CD4-positive, alpha-beta T cell (primary cell): ENCODE data around the gene GABARAPL1. TPM values are rescaled to one million over a fixed set of nuclear protein-coding genes. Genes with fewer than 3 reads are reported as not detected.
A peak's percentile ranks its signal among the peaks of the same experiment; 100 is the strongest.

ENCODE experiments used
- ATAC-seq: fragments of 200-7000 bp; cut with Tn5 transposase; one replicate; pipeline ENCODE4 v1.10.0; 2022; ENCODE audit warnings: mild to moderate bottlenecking; ENCODE audit not compliant: poor library complexity
- CTCF ChIA-PET: fragments of 350-600 bp; sonication (Branson Sonifier 250); formaldehyde crosslinking; loops from one replicate; lab custom pipeline; 2021; ENCODE audit warnings: antibody characterized with exemption, inconsistent platforms; lab: Charles Lee
- POLR2A ChIA-PET: fragments of 350-600 bp; sonication (Branson Sonifier 250); formaldehyde crosslinking; loops from one replicate; lab custom pipeline; 2021; ENCODE audit warnings: antibody characterized with exemption, inconsistent platforms; lab: Charles Lee
- DNase-seq, 14 experiments: peaks; one replicate each; pipeline ENCODE4 v3.0.0-alpha.2; 2013 to 2020; ENCODE audit warnings: mixed read lengths in 2 of 14
- H3K27ac ChIP-seq, 2 donors: one replicate each; pipeline versions ENCODE4 v1.5.1 to v1.7.0; 2013; ENCODE audit warnings: low read length in 2 of 2, low read depth in 1 of 2, mild to moderate bottlenecking in 1 of 2
- H3K27me3 ChIP-seq, 2 experiments: 1 replicate in 1 of 2; 2 replicates in 1 of 2; pipeline versions ENCODE4 v1.6.1 to v1.7.0; 2013; ENCODE audit warnings: low read length in 2 of 2, control low read depth in 1 of 2, mild to moderate bottlenecking in 1 of 2, moderate library complexity in 1 of 2; ENCODE audit not compliant: insufficient read depth in 2 of 2, control insufficient read depth in 1 of 2
- H3K36me3 ChIP-seq: one replicate; pipeline ENCODE4 v1.6.1; 2013; ENCODE audit warnings: low read length, control low read depth; ENCODE audit not compliant: insufficient read depth
- H3K4me1 ChIP-seq: one replicate; pipeline ENCODE4 v1.6.1; 2013; ENCODE audit warnings: low read length, control low read depth; ENCODE audit not compliant: insufficient read depth
- H3K4me3 ChIP-seq: one replicate; pipeline ENCODE4 v1.5.1; 2013; ENCODE audit warnings: mild to moderate bottlenecking, low read length, moderate library complexity
- H3K9me3 ChIP-seq, 2 experiments: 1 replicate in 1 of 2; 2 replicates in 1 of 2; pipeline versions ENCODE4 v1.6.1 to v1.7.0; 2013; ENCODE audit warnings: low read length in 2 of 2, mild to moderate bottlenecking in 2 of 2, control low read depth in 1 of 2, moderate library complexity in 1 of 2; ENCODE audit not compliant: control insufficient read depth in 1 of 2, insufficient read depth in 1 of 2
- H3K27ac Mint-ChIP-seq: one replicate; pipeline ENCODE4 v1.8.0; 2020; ENCODE audit warnings: mixed read lengths
- H3K27me3 Mint-ChIP-seq: one replicate; pipeline ENCODE4 v1.8.0; 2021; ENCODE audit warnings: mixed read lengths
- H3K36me3 Mint-ChIP-seq: one replicate; pipeline ENCODE4 v1.8.0; 2021; ENCODE audit warnings: low read depth, mixed read lengths
- H3K4me1 Mint-ChIP-seq: one replicate; pipeline ENCODE4 v1.8.0; 2021; ENCODE audit warnings: low read depth, mixed read lengths
- H3K4me3 Mint-ChIP-seq: one replicate; pipeline ENCODE4 v1.8.0; 2020; ENCODE audit warnings: mild to moderate bottlenecking, mixed read lengths
- H3K9me3 Mint-ChIP-seq: one replicate; pipeline ENCODE4 v1.8.0; 2020; ENCODE audit warnings: mixed read lengths
- intact Hi-C, 2 experiments: fragments of 100-400 bp; cut with DNase I in 1 of 2; cut with micrococcal nuclease in 1 of 2; formaldehyde crosslinking; loops; one replicate each; pipeline versions ENCODE4 v1.15.1 to v1.9.0; 2023 to 2025; cut with DNase I, micrococcal nuclease
- total RNA-seq, 174 experiments: library from RNA in 2 of 174; stranded (reverse) in 2 of 174; gene quantifications; one replicate each; pipeline ENCODE4 v1.2.3 and lab custom pipeline; 2021 to 2026
- TF ChIP-seq, protein P1 (sequence below): fragments of 200-600 bp; IDR thresholded peaks from one replicate; pipeline ENCODE4 v1.8.0; 2022; ENCODE audit warnings: antibody characterized with exemption, mild to moderate bottlenecking

Gene GABARAPL1
- total RNA-seq, 2 experiments from 2014 or later, result 267 to 276 TPM

DNA sequence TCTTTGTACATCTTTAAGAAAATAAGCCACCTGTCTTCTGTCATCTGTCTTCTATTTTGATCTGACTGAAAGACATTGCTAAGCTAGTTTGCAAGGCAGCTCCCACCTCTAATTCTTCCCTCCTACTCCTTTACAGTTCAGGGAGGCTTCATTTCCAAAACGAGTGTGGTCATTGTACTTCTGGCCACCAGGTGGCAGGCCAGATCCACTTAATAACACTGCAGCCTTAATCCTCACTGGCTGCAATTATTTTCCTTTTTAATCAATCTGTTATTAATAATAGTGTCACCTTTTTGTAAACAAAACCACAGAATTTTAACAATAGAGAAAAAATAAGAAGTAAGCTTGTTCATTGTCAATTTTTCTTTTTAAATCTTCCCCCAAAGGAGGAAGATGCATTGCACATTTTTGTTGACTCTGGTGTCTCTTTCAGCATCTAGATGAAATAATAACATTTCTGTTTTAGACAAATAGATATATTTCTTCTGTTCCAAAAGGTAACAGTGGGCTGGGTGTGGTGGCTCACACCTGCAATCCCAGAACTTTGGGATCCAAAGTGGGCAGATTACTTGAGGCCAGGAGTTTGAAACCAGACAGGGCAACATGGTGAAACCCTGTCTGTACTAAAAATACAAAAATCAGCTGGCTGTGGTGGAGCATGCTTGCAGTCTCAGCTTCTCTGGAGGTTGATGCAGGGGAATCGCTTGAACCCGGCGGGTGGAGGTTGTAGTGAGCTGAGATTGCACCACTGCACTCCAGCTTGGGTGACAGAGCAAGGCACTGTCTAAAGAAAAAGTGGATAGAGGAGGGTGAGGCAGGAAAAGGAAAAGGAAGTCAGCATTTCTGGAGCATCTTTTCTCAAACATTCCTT, 23.3 kb downstream of the GABARAPL1 start:
- intact Hi-C loops, result loop anchor here (1.0 to 5.0 kb wide), 8 partner anchors 96 to 1251 kb away; partner anchors contain the start of gene STYK1 (in 2 of the 2)
- no peak overlapping the region for H3K4me3 ChIP-seq
- no peaks in the 10 kb centered on the region for H3K27me3 ChIP-seq
- Mint-ChIP-seq H3K27ac (no peak overlapping the region), H3K36me3 (no peaks in the 10 kb centered on the region), H3K4me1 (no peaks in the 10 kb centered on the region), H3K27me3 (no peaks in the 10 kb centered on the region), H3K4me3 (no peak overlapping the region), H3K9me3 (peaks cover 2% of the 10 kb centered on the region)
- no peaks in the 10 kb centered on the region for H3K4me1 ChIP-seq
- CTCF ChIA-PET, result interaction anchor here (1.2 to 3.6 kb wide), 7 partner anchors 9 to 1251 kb away, joined by 3 to 13 read pairs (median 3); partner anchors contain the start of genes GABARAPL1 and SMIM10L1
- peak; percentile 77 for ATAC-seq
- POLR2A ChIA-PET, result interaction anchor here (1.2 to 1.3 kb wide), 2 partner anchors 129 to 326 kb away, joined by 3 read pairs; no protein-coding TSS in a partner anchor
- peaks cover 0 to 8% of the 10 kb centered on the region in 2 experiments for H3K9me3 ChIP-seq
- TF ChIP-seq, protein P1, sequence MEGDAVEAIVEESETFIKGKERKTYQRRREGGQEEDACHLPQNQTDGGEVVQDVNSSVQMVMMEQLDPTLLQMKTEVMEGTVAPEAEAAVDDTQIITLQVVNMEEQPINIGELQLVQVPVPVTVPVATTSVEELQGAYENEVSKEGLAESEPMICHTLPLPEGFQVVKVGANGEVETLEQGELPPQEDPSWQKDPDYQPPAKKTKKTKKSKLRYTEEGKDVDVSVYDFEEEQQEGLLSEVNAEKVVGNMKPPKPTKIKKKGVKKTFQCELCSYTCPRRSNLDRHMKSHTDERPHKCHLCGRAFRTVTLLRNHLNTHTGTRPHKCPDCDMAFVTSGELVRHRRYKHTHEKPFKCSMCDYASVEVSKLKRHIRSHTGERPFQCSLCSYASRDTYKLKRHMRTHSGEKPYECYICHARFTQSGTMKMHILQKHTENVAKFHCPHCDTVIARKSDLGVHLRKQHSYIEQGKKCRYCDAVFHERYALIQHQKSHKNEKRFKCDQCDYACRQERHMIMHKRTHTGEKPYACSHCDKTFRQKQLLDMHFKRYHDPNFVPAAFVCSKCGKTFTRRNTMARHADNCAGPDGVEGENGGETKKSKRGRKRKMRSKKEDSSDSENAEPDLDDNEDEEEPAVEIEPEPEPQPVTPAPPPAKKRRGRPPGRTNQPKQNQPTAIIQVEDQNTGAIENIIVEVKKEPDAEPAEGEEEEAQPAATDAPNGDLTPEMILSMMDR, result peak; percentile 92
- no peaks in the 10 kb centered on the region for H3K36me3 ChIP-seq
- H3K27ac ChIP-seq, result no peak overlapping the region
- DNase-seq, result peak in 13 of 14 experiments; percentile 7 to 77 (median 33)

- TF ChIP-seq, protein P1, result no peak
- Histone ChIP-seq H3K27me3 (no peaks in the 10 kb centered on the region), H3K36me3 (no peaks in the 10 kb centered on the region), H3K27ac (no peak overlapping the region), H3K4me1 (no peaks in the 10 kb centered on the region), H3K4me3 (no peak overlapping the region), H3K9me3 (peaks cover 0 to 8% of the 10 kb centered on the region in 2 experiments)
- CTCF ChIA-PET, result interaction anchor here (3.6 kb wide), 1 partner anchor 326 kb away, joined by 13 read pairs; no protein-coding TSS in a partner anchor
- Mint-ChIP-seq H3K9me3 (peaks cover 2% of the 10 kb centered on the region), H3K36me3 (no peaks in the 10 kb centered on the region), H3K27me3 (no peaks in the 10 kb centered on the region), H3K27ac (no peak overlapping the region), H3K4me3 (no peak overlapping the region), H3K4me1 (no peaks in the 10 kb centered on the region)
- intact Hi-C loops, result loop anchor here (2.0 to 5.0 kb wide), 4 partner anchors 96 to 1251 kb away; partner anchors contain the start of gene STYK1 (in 1 of the 2)
- no peak for DNase-seq
- ATAC-seq, result no peak
- POLR2A ChIA-PET, result interaction anchor here (0.9 to 1.3 kb wide), 3 partner anchors 128 to 326 kb away, joined by 3 read pairs; no protein-coding TSS in a partner anchor
Measured at GRCh38 chr12:10236720-10237119, 24.0 kb downstream of the GABARAPL1 start.

GRCh38 chr12:10238526-10238925, 25.8 kb downstream of the GABARAPL1 start:
- Histone ChIP-seq H3K36me3 (no peaks in the 10 kb centered on the region), H3K4me3 (no peak overlapping the region), H3K9me3 (peaks cover 0 to 8% of the 10 kb centered on the region in 2 experiments), H3K4me1 (no peaks in the 10 kb centered on the region), H3K27ac (no peak overlapping the region), H3K27me3 (no peaks in the 10 kb centered on the region)
- H3K9me3 Mint-ChIP-seq, result peaks cover 2% of the 10 kb centered on the region
- ChIA-PET CTCF (no interaction called here), POLR2A (no interaction called here)
- ATAC-seq (no peak), DNase-seq (no peak)
- no peak overlapping the region for H3K4me3 Mint-ChIP-seq
- H3K27ac Mint-ChIP-seq, result no peak overlapping the region
- H3K36me3 Mint-ChIP-seq, result no peaks in the 10 kb centered on the region
- intact Hi-C loops, result loop anchor here (5.0 kb wide), 3 partner anchors 94 to 1249 kb away; no protein-coding TSS in a partner anchor
- TF ChIP-seq, protein P1, result no peak
- peaks cover 2% of the 10 kb centered on the region for H3K4me1 Mint-ChIP-seq
- no peaks in the 10 kb centered on the region for H3K27me3 Mint-ChIP-seq
